8988T (cell line): ENCODE data around the gene EPHA3.
"Not testable (repeated sequence)": the region's sequence is repeated elsewhere in the genome, so short reads cannot be mapped to it uniquely, and the experiment has no call there.

ENCODE experiments used
- DNase-seq: peaks from one replicate; pipeline ENCODE4 v3.0.0; 2011

The EPHA3 gene

GRCh38 chr3:89297199-89297598 lies 189.8 kb downstream of the EPHA3 start:
- DNase-seq, result no peak

DNA sequence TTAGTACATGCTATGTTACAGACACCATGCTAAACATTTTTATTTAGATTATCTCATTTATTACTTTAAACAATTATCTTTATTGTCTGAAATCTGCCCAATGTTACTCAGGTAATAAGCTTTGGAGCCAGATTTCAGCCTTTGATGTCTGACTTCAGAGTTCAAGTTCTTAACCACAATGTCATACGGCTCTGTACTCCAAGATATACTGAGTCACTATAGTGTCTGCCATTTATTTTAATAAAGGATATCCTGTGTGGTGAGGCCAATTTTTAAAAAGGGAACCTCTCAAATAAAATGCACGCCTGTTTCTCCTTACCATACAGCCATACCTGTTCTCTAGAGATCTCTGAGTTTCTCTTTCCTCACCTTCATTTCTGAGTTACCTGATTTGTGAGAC lies 193.1 kb downstream of the EPHA3 start:
- DNase-seq, result no peak

DNA sequence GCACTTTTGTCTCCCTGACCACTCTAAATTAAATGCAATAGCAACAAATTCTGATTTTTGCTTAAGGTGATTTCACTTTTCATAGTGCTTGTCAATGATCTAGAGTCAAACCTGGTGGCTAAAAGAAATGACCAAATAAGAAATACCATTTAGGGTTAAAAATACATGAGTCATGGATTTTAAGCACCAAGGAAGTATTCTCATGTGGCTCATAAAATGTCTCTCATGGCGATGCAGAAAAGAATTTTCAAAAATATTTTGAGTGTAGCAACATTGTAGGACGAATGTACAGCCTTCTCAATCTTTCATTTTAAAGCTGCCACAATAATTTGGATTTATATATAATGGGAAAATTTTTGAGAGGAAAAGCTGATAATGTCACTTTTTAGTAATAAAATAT lies 193.6 kb downstream of the EPHA3 start:
- DNase-seq, result no peak

GRCh38 chr3:89303701-89304100 lies 196.3 kb downstream of the EPHA3 start:
- no peak for DNase-seq

GRCh38 chr3:89306540-89306939 lies 199.1 kb downstream of the EPHA3 start:
- DNase-seq, result no peak

- DNase-seq, result no peak
Observed at GRCh38 chr3:89311581-89311980, 204.2 kb downstream of the EPHA3 start.

- no peak for DNase-seq
Observed at GRCh38 chr3:89312141-89312540, 204.7 kb downstream of the EPHA3 start.

- no peak for DNase-seq
Observed at GRCh38 chr3:89314454-89315098, 207.2 kb downstream of the EPHA3 start.

GRCh38 chr3:89315750-89316470 lies 208.5 kb downstream of the EPHA3 start:
- no peak for DNase-seq

DNA sequence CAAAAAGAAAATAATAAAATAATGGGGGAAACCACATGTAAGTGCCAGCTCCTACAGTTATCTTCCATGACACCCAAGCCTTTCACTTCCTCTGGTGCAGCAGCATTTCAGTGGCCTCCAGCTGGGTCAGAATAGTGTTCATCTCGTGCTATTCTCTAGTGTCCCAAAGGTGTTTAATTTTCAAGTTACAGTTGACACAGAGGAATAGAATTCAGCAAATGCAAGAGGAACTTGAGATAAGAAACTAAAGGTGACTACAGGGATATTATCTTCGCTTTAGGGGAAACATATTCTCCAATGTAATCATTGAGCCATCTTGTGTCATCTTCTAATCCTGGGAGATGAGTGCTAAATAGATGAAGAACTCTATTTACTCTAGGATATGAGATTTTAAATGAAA lies 212.8 kb downstream of the EPHA3 start:
- no peak for DNase-seq

DNA sequence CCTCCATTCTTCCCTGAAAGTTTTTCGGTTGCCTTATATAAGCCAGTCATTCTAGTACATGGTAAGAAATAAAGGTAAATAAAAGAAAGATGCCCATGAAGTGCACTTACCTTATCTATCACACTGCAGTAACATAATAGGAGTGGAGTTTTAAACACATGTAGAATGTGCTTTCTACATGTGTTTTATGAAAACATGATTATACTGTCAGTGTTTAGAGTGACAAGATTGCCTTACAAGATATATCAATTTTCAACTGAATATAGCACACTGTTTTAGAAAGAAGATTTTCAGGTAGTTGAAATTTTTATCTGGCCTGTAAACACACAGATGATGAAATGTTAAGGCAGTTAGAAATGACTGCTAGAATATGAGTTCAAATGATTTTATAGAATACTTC lies 219.6 kb downstream of the EPHA3 start:
- no peak for DNase-seq

- no peak for DNase-seq
Observed at GRCh38 chr3:89332386-89332785, 225.0 kb downstream of the EPHA3 start.

DNA sequence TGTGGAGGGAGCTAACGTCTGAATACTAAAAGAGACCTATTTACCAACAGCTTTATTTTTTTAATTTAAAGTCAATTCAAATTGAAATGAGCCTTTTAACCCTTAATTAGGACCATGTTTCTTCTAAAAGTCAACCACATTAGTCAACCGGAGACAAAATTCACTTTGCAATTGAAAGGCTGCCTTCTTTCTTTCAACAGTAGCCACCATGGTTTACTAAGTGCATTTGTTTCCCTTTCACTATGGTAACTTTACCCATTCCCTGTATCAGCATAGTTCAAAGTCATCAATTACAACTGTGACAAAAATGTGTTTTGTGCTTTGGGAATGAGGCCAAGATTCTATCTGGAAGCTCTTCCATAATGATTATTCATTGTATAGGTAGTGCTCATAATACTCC lies 225.4 kb downstream of the EPHA3 start:
- DNase-seq, result no peak

GRCh38 chr3:89335693-89336092 lies 228.3 kb downstream of the EPHA3 start:
- DNase-seq, result no peak

DNA sequence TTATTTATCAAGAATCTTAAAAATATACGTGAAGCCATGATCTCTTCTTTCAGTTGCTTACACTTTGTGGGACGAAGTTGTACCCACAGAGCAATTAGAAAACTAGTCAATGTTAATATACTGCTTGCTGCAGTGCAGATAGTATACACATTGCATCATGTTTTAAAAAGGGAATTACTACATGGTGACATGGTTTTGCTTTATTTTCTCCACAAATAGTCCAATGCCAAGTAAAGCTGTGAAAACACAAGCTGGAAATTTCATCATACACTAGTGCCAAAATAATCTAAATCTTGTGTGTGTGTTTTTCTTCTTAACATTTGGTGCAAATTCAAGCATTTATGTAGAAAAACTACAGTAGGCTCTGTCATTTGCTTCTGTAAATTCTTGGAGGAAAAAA lies 233.0 kb downstream of the EPHA3 start:
- DNase-seq, result no peak

- DNase-seq, result no peak
Observed at GRCh38 chr3:89344076-89344475, 236.7 kb downstream of the EPHA3 start.

GRCh38 chr3:89350935-89351334 lies 243.5 kb downstream of the EPHA3 start:
- DNase-seq, result not testable (repeated sequence)

DNA sequence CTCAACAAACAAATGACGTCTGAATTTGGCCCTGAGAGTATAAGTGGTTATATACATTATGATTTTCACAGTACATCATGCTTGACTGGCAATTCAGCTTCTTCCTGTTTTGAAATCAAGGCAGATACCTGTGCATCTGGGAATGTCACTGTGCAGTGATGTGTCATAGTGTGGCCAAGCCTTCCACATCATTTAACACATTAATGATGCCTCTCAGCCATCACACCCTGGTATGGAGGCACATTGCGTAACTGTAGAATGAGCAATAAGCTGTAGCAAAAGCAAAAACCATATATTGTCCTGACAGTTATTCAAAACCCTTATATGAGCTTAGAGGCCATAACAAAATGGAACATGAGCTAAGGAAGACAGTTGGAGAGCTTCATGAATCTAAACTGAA lies 246.0 kb downstream of the EPHA3 start:
- DNase-seq, result no peak

GRCh38 chr3:89358281-89358680 lies 250.9 kb downstream of the EPHA3 start:
- DNase-seq, result no peak

DNA sequence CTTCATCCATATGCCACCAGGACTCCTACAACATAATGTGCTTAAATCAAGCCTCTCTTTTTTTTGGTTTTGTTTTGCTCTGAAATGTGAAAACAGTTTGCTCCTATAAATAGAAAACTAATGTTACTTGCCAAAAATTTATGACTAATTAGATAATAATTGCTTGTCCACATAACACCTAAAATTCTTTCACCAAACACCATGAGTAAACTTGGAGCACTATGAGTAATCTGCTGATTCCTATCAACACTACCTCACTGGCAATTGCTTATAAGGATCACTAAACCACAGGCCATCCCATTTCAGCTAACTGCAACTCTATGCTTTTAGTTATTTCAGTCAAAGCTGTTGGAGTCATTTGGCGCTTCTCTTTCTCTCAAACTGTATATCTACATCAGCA lies 252.7 kb downstream of the EPHA3 start:
- DNase-seq, result no peak

- DNase-seq, result no peak
Observed at GRCh38 chr3:89362496-89362895, 255.1 kb downstream of the EPHA3 start.

DNA sequence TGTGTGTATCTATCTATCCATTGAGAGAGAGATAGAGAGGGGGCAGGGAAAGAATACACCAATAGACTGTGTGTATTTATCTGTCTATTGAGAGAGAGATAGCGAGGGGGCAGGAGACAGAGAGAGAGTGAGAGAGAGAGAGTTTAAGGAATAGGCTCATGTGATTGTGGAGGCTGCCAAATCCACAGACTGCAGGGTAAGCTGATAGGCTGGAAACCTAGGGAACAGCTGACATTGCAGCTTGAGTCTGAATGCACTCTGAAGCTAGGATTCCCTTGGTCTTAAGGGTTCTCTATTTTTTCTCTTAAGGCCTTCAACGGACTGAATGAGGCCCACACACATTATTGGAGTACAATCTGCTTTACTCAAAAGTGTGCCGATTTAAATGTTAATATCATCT lies 255.8 kb downstream of the EPHA3 start:
- no peak for DNase-seq

DNA sequence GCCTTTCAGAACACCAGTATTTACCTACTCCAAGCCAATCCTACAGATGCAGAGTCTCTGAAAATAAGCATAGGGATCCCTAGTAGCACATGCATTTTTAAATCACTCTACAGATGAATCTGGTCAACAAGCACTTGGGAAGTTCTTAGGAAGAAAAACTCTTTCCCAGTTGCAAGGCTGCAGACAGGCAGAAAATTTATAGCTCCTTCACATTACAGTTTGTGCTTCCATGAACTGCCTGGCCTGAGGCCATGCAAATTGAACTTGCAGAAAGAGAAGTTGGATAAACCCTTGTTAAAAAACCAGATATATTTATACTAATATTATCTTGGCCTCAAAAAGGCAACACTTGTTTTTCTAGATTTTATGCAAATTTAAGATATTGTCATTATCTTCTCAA lies 256.9 kb downstream of the EPHA3 start:
- DNase-seq, result no peak

GRCh38 chr3:89367166-89367565 lies 259.7 kb downstream of the EPHA3 start:
- DNase-seq, result no peak

DNA sequence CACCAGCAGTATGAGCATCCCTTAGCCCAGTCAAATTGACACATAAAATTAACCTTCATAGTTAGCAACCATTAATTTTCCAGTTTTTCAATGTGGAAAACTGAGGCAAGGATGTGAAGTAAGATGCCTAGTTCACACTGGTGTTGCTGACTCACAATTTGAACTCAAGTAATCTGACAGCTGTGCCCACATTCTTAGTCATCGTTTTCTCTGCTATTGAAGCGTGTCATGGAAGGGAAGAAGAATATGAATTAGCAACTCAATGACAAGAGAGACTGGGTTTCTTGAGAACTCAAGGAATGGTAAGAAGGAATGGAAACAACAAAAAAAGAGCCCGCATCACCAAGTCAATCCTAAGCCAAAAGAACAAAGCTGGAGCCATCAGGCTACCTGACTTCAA lies 261.4 kb downstream of the EPHA3 start:
- no peak for DNase-seq
